ENCODE measurements around the gene HNRNPLL. TPM values are rescaled to one million over a fixed set of nuclear protein-coding genes. Genes with fewer than 3 reads are reported as not detected.

The HNRNPLL gene
- total and polyA plus RNA-seq, 2 of the 8 experiments (the other 6 are each of a cell fraction or from before 2014, with no cell fraction given) = 18.6 to 69.3 TPM

DNA sequence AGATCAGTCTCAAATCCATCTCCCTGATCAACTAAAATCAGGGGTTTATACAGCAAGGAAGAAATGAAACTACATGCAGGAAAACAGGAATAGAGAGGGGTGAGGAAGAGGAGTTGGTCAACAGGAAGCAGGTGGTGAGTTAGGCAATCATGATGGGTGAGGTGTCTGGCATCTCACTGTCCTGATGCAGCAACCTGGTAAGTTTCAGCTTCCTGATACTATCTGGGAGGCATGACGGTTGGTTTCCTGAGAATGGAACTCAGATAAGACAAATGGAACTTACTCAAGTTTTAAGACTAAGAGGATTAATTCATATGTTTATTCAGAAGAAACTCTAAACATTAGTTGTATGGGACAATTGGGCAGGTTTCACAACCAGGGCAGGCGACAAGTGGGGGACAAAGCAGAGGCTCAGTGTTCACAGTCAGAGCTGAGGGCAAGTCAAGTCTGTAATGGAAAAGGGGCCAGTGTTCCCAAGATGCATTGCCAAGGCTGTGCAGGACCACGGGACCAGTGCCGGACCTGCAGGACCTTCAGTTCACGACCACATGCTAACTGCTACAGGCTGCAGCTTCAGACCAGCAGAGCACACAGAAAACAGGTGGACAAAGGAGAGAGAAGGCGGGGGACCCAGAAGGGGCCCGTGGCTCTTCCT, 45.5 kb upstream of the HNRNPLL start:
- no peak for FAIRE-seq
- no peak overlapping the region for H3K27ac ChIP-seq (ENCODE audit: low read depth, low read length)
- 88% methylated on average over 7 of the region's 7 CpGs; no CpG with 5 or more reads in 1 of the 2 experiments for WGBS, 2 experiments (ENCODE audit: extremely low coverage in 1 of 2, insufficient coverage in 1 of 2, insufficient read length in 1 of 2, insufficient replicate concordance in 2 of 2, low coverage in 1 of 2, low lambda C conversion rate in 2 of 2, missing lambda C conversion rate in 1 of 2)

More for the DNA sequence above, 45.5 kb upstream of the HNRNPLL start:
- Histone ChIP-seq H2BK15ac (ENCODE audit: low read length) (no peak overlapping the region), H3K14ac (ENCODE audit: insufficient read length) (no peak overlapping the region), H3K4me3 (ENCODE audit: extremely low read depth in 1 of 4, insufficient read depth in 2 of 4, low read depth in 3 of 4, low read length in 4 of 4) (no peak overlapping the region), H2BK20ac (ENCODE audit: low read length) (no peak overlapping the region), H3K36me3 (ENCODE audit: control insufficient read depth in 2 of 4, insufficient read depth in 4 of 4, low read length in 3 of 4) (0 out of 8 replicates have a peak, but pooled peaks cover 0 to under 1% (median 0%) of the 10 kb centered on the region in 4 experiments), H3K79me2 (ENCODE audit: control insufficient read depth in 1 of 2, insufficient read depth in 2 of 2, low read length in 2 of 2) (no peaks in the 10 kb centered on the region), H3K4ac (replicated peaks; ENCODE audit: insufficient read length, low read depth, low read length) (no peak overlapping the region), H3K4me1 (replicated peaks in 1 of 4; ENCODE audit: control insufficient read depth in 3 of 4, insufficient read depth in 4 of 4, low read length in 3 of 4) (no peaks in the 10 kb centered on the region), H3K56ac (replicated peaks; ENCODE audit: insufficient read length, low read depth, low read length) (no peak overlapping the region), H2AFZ (ENCODE audit: low read length) (no peak overlapping the region), H3K9me3 (ENCODE audit: insufficient read depth in 2 of 2, low read depth in 1 of 2, low read length in 1 of 2) (peaks cover 5 to 6% of the 10 kb centered on the region in 2 experiments), H4K5ac (ENCODE audit: insufficient read length, low read depth, low read length) (no peak overlapping the region), H2BK12ac (ENCODE audit: low read depth, low read length) (no peak overlapping the region), H4K8ac (ENCODE audit: extremely low read depth, insufficient read depth, low read length) (no peak overlapping the region), H2BK5ac (ENCODE audit: low read depth, low read length) (no peak overlapping the region), H3K9ac (replicated peaks in 1 of 4; ENCODE audit: extremely low read depth in 1 of 4, low read depth in 3 of 4, low read length in 3 of 4) (no peak overlapping the region), H2AK5ac (ENCODE audit: low read depth, low read length) (no peak overlapping the region), H2BK120ac (replicated peaks; ENCODE audit: low read depth, low read length) (no peak overlapping the region), H3K79me1 (ENCODE audit: low read depth, low read length) (no peaks in the 10 kb centered on the region), H3K23ac (ENCODE audit: insufficient read length) (no peak overlapping the region), H3K27me3 (replicated peaks in 1 of 4; ENCODE audit: control insufficient read depth in 3 of 4, extremely low read depth in 1 of 4, insufficient read depth in 3 of 4, low read length in 3 of 4) (no peaks in the 10 kb centered on the region), H3K23me2 (ENCODE audit: low read depth, low read length) (no peaks in the 10 kb centered on the region), H3K18ac (ENCODE audit: extremely low read depth, low read length) (no peak overlapping the region), H4K91ac (replicated peaks; ENCODE audit: insufficient read length, low read length) (no peak overlapping the region), H4K20me1 (replicated peaks in 1 of 2; ENCODE audit: control insufficient read depth in 1 of 2, insufficient read depth in 2 of 2, low read length in 2 of 2) (no peaks in the 10 kb centered on the region), H3K4me2 (ENCODE audit: insufficient read depth in 1 of 2, low read depth in 2 of 2, low read length in 2 of 2) (no peak overlapping the region)
- POLR2A ChIA-PET (ENCODE audit: partially characterized antibody) = interaction anchor here (1.0 to 2.3 kb wide), 2 partner anchors 19 to 103 kb away, joined by 3 to 4 read pairs; partner anchors contain the start of gene SRSF7
- TF ChIP-seq EGR1 (IDR thresholded peaks at IDR 0.05; ENCODE audit: borderline replicate concordance, low read depth, low read length) = no peak
- no peak for DNase-seq (ENCODE audit: low read depth in 1 of 2, low spot score in 2 of 2)
- CTCF ChIA-PET (ENCODE audit: partially characterized antibody) = interaction anchor here (1.8 kb wide), 1 partner anchor 67 kb away, joined by 4 read pairs; no protein-coding TSS in a partner anchor

Data from H1 (cell line).